OCI-LY7 (cell line): Measurements from ENCODE around the gene AGBL4. TPM values are rescaled to one million over a fixed set of nuclear protein-coding genes. Genes with fewer than 3 reads are reported as not detected.

Experiments
- BruUV-seq: library from RNA; stranded (reverse); fragments of 400-500 nt; replicated peaks from 2 replicates; lab custom pipeline; 2021; lab: Mats Ljungman, UMichigan
- CTCF ChIA-PET: fragments of 300-600 bp; sonication (Branson Sonifier 250); formaldehyde crosslinking; loops from one replicate; lab custom pipeline; 2022; ENCODE audit warnings: antibody characterized with exemption; ENCODE audit not compliant: unreplicated experiment; lab: Charles Lee
- POLR2A ChIA-PET: fragments of 300-600 bp; sonication (Branson Sonifier 250); formaldehyde crosslinking; loops from one replicate; lab custom pipeline; 2022; ENCODE audit warnings: antibody characterized with exemption; lab: Charles Lee
- DNase-seq: peaks from one replicate; pipeline ENCODE4 v3.0.0-alpha.2; 2015; ENCODE audit warnings: low spot score
- H2AFZ ChIP-seq: fragments of 200-600 bp; sonication (generic), shearing (Covaris generic); 2 replicates; pipeline ENCODE4 v1.6.1; 2014; ENCODE audit warnings: mild to moderate bottlenecking, antibody characterized with exemption, low read length, moderate library complexity
- H3K27ac ChIP-seq: fragments of 200-600 bp; sonication (generic); 2 replicates; pipeline ENCODE4 v1.5.1; 2014; ENCODE audit warnings: mixed run types, low read depth, mild to moderate bottlenecking, moderate library complexity, low read length, inconsistent platforms; ENCODE audit not compliant: poor library complexity, severe bottlenecking
- H3K36me3 ChIP-seq: fragments of 200-600 bp; sonication (generic); 2 replicates; pipeline ENCODE4 v1.6.1; 2014; ENCODE audit warnings: mild to moderate bottlenecking, antibody characterized with exemption, low read length, moderate library complexity, mixed read lengths; ENCODE audit not compliant: insufficient read depth
- H3K4me1 ChIP-seq: fragments of 200-600 bp; sonication (generic); 2 replicates; pipeline ENCODE4 v1.5.1; 2014; ENCODE audit warnings: mild to moderate bottlenecking, low read length; ENCODE audit not compliant: insufficient read depth, poor library complexity, severe bottlenecking
- H3K4me2 ChIP-seq: fragments of 200-600 bp; sonication (generic); 2 replicates; pipeline ENCODE4 v1.6.1; 2014; ENCODE audit warnings: mild to moderate bottlenecking, low read length
- H3K4me3 ChIP-seq: fragments of 200-600 bp; sonication (generic); 2 replicates; pipeline ENCODE4 v1.5.1; 2014; ENCODE audit warnings: mild to moderate bottlenecking, low read depth, low read length; ENCODE audit not compliant: poor library complexity, severe bottlenecking
- H3K79me2 ChIP-seq: fragments of 200-600 bp; sonication (generic); 2 replicates; pipeline ENCODE4 v1.6.1; 2016; ENCODE audit warnings: low read depth, mild to moderate bottlenecking, low read length, moderate library complexity, mixed read lengths; ENCODE audit not compliant: insufficient read depth
- H3K9me2 ChIP-seq: fragments of 200-600 bp; sonication (generic); 2 replicates; pipeline ENCODE4 v1.6.1; 2016; ENCODE audit warnings: mild to moderate bottlenecking, low read length, mixed read lengths; ENCODE audit not compliant: insufficient read depth
- H3K9me3 ChIP-seq: fragments of 200-600 bp; sonication (generic); 2 replicates; pipeline ENCODE4 v1.6.1; 2014; ENCODE audit warnings: mild to moderate bottlenecking, mixed run types, low read length, mixed read lengths
- H4K20me1 ChIP-seq: fragments of 200-600 bp; sonication (generic); 2 replicates; pipeline ENCODE4 v1.6.1; 2014; ENCODE audit warnings: mild to moderate bottlenecking, antibody characterized with exemption, low read length, moderate library complexity, mixed read lengths; ENCODE audit not compliant: insufficient read depth
- EZH2phosphoT487 ChIP-seq: fragments of 200-600 bp; sonication (generic); IDR thresholded peaks from 2 replicates; pipeline ENCODE4 v1.6.1; 2018; ENCODE audit warnings: low read depth, borderline replicate concordance, mild to moderate bottlenecking, mixed run types, antibody characterized with exemption, low read length, moderate library complexity, mixed read lengths
- intact Hi-C: fragments of 100-400 bp; cut with micrococcal nuclease; formaldehyde crosslinking; loops from one replicate; pipeline ENCODE4 v1.10.0; 2022; ENCODE audit not compliant: unreplicated experiment
- total RNA-seq, 2 experiments: library from RNA; depleted of rRNA in 1 of 2; stranded (reverse); fragments of >200 nt in 1 of 2; shearing (Covaris generic) in 1 of 2; gene quantifications; 2 replicates each; pipeline ENCODE4 v1.2.3, GENCODE V29; 2014 to 2022
- TF ChIP-seq, protein P1 (sequence below): fragments of 200-600 bp; sonication (generic); conservative IDR thresholded peaks from 2 replicates; pipeline ENCODE4 v1.5.1; 2014; ENCODE audit warnings: mild to moderate bottlenecking, antibody characterized with exemption, low read length, moderate library complexity, mixed read lengths

The AGBL4 gene
- total RNA-seq, 2 experiments from 2014 or later: not detected

DNA sequence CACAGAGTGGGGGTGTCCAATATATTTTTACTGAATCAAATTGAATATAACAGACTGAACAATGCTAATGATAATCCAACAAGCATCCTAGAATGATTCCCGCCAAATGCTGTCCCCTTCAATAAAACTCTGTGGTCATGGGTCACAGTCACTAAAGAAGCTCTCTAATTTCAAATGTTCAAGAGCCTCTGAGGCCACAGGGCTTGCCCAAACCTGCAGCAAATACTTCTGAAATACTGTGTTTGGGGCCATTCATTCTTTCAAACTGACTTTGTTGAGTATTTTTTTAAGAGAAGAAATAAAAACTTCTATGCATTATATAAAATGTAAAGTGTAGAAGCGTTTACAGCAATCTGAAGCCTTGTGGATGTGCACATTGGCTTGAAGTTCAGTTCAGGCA is 1239.5 kb downstream of the AGBL4 start:
- intact Hi-C loops: no loop called here
- no peak overlapping the region for H2AFZ ChIP-seq
- ChIA-PET POLR2A (interaction anchor here (0.6 kb wide), 1 partner anchor 614 kb away, joined by 4 read pairs; no protein-coding TSS in a partner anchor), CTCF (no interaction called here)
- H3K79me2 ChIP-seq: no peaks in the 10 kb centered on the region
- H3K4me3 ChIP-seq: no peak overlapping the region
- DNase-seq: no peak
- TF ChIP-seq EZH2phosphoT487: no peak
- TF ChIP-seq, protein P1, sequence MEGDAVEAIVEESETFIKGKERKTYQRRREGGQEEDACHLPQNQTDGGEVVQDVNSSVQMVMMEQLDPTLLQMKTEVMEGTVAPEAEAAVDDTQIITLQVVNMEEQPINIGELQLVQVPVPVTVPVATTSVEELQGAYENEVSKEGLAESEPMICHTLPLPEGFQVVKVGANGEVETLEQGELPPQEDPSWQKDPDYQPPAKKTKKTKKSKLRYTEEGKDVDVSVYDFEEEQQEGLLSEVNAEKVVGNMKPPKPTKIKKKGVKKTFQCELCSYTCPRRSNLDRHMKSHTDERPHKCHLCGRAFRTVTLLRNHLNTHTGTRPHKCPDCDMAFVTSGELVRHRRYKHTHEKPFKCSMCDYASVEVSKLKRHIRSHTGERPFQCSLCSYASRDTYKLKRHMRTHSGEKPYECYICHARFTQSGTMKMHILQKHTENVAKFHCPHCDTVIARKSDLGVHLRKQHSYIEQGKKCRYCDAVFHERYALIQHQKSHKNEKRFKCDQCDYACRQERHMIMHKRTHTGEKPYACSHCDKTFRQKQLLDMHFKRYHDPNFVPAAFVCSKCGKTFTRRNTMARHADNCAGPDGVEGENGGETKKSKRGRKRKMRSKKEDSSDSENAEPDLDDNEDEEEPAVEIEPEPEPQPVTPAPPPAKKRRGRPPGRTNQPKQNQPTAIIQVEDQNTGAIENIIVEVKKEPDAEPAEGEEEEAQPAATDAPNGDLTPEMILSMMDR: no peak
- no peak overlapping the region for H3K4me2 ChIP-seq
- H3K9me3 ChIP-seq: no peaks in the 10 kb centered on the region
- H3K4me1 ChIP-seq: no peaks in the 10 kb centered on the region
- H3K27ac ChIP-seq: no peak overlapping the region
- no TSS peak for BruUV-seq
- no peaks in the 10 kb centered on the region for H4K20me1 ChIP-seq
- H3K36me3 ChIP-seq: no peaks in the 10 kb centered on the region
- no peaks in the 10 kb centered on the region for H3K9me2 ChIP-seq

DNA sequence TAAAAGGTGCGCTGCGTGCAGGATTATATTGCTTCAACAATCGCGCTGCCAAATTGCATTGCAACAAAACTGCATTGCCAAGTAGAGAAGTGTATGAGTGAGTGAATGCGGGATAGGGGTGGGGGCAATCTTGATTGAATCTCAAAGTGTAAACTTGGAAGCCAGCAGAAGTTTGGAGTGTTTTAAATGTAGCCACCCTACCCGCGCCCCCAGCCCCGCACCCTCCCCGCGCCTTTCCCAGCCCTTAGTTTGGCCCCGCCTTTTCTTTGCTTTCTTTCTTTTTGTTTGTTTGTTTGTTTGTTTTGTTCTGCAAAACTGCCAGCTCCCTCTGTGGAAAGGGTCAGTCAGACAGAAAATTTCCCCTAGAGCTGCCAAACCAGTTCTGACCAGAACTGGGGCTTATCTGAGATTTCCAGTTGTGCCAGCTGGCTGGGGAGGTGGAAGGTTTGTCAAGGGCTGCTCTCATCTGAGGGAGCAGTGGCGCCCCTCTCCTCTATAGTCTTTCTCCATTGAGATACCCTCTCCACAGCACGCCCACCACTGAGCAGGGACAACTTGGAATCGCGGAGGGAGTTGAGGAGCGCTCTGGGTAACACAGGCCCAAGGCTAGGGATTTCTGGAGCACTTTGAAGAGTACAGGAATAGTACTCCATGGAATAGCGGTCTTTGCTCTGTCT is 1246.4 kb downstream of the AGBL4 start:
- Histone ChIP-seq H3K36me3 (no peaks in the 10 kb centered on the region), H3K9me3 (no peaks in the 10 kb centered on the region), H3K4me2 (peak overlapping the region; percentile 39; the same call in 1 of the 2 replicates), H2AFZ (no peak overlapping the region), H3K27ac (no peak overlapping the region), H4K20me1 (no peaks in the 10 kb centered on the region), H3K79me2 (no peaks in the 10 kb centered on the region), H3K4me3 (no peak overlapping the region), H3K4me1 (peaks cover 30% of the 10 kb centered on the region), H3K9me2 (no peaks in the 10 kb centered on the region)
- DNase-seq: no peak
- ChIA-PET POLR2A (no interaction called here), CTCF (no interaction called here)
- intact Hi-C loops: no loop called here
- no TSS peak for BruUV-seq
- TF ChIP-seq EZH2phosphoT487: no peak
- TF ChIP-seq, protein P1: no peak
